Activated CD4-positive, alpha-beta T cell treated with anti-CD3 and anti-CD28 coated beads, Interleukin-2, amount 10 ng/mL, durations not matched to agents 7 days and 5 days (primary cell): ENCODE results near the gene UBE2K. TPM values are rescaled to one million over a fixed set of nuclear protein-coding genes. Genes with fewer than 3 reads are reported as not detected.

Source experiments
- CTCF ChIA-PET: fragments of 350-600 bp; sonication (Branson Sonifier 250); formaldehyde crosslinking; loops from one replicate; lab custom pipeline; 2021; ENCODE audit warnings: antibody characterized with exemption; lab: Charles Lee
- POLR2A ChIA-PET: fragments of 350-600 bp; sonication (Branson Sonifier 250); formaldehyde crosslinking; loops from one replicate; lab custom pipeline; 2021; ENCODE audit warnings: antibody characterized with exemption; lab: Charles Lee
- DNase-seq: peaks from one replicate; pipeline ENCODE4 v3.0.0-alpha.2; 2020
- H3K27ac Mint-ChIP-seq: one replicate; pipeline ENCODE4 v1.8.0; 2021; ENCODE audit warnings: mild to moderate bottlenecking, moderate library complexity, mixed read lengths
- H3K27me3 Mint-ChIP-seq: one replicate; pipeline ENCODE4 v1.8.0; 2021; ENCODE audit warnings: mixed read lengths
- H3K36me3 Mint-ChIP-seq: one replicate; pipeline ENCODE4 v1.8.0; 2021; ENCODE audit warnings: low read depth, mixed read lengths
- H3K4me1 Mint-ChIP-seq: one replicate; pipeline ENCODE4 v1.8.0; 2021; ENCODE audit warnings: mixed read lengths
- H3K4me3 Mint-ChIP-seq: one replicate; pipeline ENCODE4 v1.8.0; 2021; ENCODE audit warnings: mild to moderate bottlenecking, moderate library complexity, mixed read lengths
- H3K9me3 Mint-ChIP-seq: one replicate; pipeline ENCODE4 v1.8.0; 2021; ENCODE audit warnings: mixed read lengths
- total RNA-seq, 2 experiments: library from RNA; stranded (reverse); gene quantifications; one replicate each; pipeline ENCODE4 v1.2.3, GENCODE V29; 2021

UBE2K gene
- total RNA-seq, 2 experiments from 2014 or later = 69.3 to 90.8 TPM

GRCh38 chr4:39821951-39822350 is 124.0 kb downstream of the UBE2K start:
- H3K36me3 Mint-ChIP-seq = peaks cover 24% of the 10 kb centered on the region
- no peaks in the 10 kb centered on the region for H3K27me3 Mint-ChIP-seq
- H3K27ac Mint-ChIP-seq = no peak overlapping the region
- no peaks in the 10 kb centered on the region for H3K9me3 Mint-ChIP-seq
- no peak overlapping the region for H3K4me3 Mint-ChIP-seq
- H3K4me1 Mint-ChIP-seq = peaks cover 9% of the 10 kb centered on the region
- DNase-seq = no peak
- POLR2A ChIA-PET = no interaction called here
- CTCF ChIA-PET = interaction anchor here (1.5 kb wide), 1 partner anchor 173 kb away, joined by 3 read pairs; no protein-coding TSS in a partner anchor

DNA sequence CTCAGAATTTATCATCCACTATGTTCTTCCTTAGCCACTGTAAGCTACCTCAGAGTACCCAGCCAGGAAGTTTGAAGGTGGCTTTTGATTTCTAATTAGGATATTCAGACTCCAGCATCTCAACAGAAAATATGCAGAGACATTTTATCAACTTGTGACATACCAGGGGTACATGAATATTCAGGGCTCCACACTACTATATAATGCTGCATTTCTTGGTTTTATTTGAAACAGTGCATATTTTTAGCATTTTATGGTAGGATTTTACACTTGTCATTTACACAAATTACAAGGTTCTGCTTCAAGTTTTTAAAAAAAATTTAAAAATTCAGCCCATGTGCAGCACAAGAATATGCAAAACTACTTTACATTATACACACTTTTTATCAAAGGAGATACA is 124.7 kb downstream of the UBE2K start:
- H3K4me3 Mint-ChIP-seq = no peak overlapping the region
- H3K4me1 Mint-ChIP-seq = peaks cover 9% of the 10 kb centered on the region
- H3K36me3 Mint-ChIP-seq = peaks cover 29% of the 10 kb centered on the region
- no peaks in the 10 kb centered on the region for H3K27me3 Mint-ChIP-seq
- H3K9me3 Mint-ChIP-seq = no peaks in the 10 kb centered on the region
- H3K27ac Mint-ChIP-seq = no peak overlapping the region
- no peak for DNase-seq
- POLR2A ChIA-PET = no interaction called here
- CTCF ChIA-PET = no interaction called here

- Mint-ChIP-seq H3K4me1 (peaks cover 9% of the 10 kb centered on the region), H3K36me3 (peaks cover 34% of the 10 kb centered on the region), H3K4me3 (no peak overlapping the region), H3K9me3 (no peaks in the 10 kb centered on the region), H3K27me3 (no peaks in the 10 kb centered on the region), H3K27ac (no peak overlapping the region)
- CTCF ChIA-PET = no interaction called here
- POLR2A ChIA-PET = no interaction called here
- DNase-seq = no peak
Observed at GRCh38 chr4:39823191-39823590, 125.3 kb downstream of the UBE2K start.

DNA sequence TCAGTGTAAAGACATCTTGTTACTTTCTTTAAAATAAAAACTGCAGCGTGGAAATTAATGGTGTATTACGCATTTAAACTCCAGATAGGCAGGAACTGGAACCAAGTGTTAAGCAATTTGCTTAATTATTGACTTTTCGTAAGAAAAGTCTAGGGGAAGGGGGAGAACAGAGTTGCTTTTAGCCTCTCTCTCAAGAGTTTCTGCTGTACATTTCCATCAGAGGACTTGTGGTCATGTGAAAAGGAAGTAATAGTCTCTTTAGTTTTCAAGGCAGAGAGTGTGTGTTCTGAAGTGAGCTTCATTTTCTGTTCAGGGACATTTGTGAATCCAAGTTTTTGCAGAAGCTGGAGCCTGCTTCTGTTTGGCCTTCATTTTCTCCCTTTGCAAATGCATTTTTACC is 127.2 kb downstream of the UBE2K start:
- H3K4me3 Mint-ChIP-seq = no peak overlapping the region
- ChIA-PET POLR2A (no interaction called here), CTCF (no interaction called here)
- H3K4me1 Mint-ChIP-seq = peaks cover 9% of the 10 kb centered on the region
- peaks cover 45% of the 10 kb centered on the region for H3K36me3 Mint-ChIP-seq
- DNase-seq = no peak
- H3K27me3 Mint-ChIP-seq = no peaks in the 10 kb centered on the region
- H3K9me3 Mint-ChIP-seq = no peaks in the 10 kb centered on the region
- no peak overlapping the region for H3K27ac Mint-ChIP-seq

DNA sequence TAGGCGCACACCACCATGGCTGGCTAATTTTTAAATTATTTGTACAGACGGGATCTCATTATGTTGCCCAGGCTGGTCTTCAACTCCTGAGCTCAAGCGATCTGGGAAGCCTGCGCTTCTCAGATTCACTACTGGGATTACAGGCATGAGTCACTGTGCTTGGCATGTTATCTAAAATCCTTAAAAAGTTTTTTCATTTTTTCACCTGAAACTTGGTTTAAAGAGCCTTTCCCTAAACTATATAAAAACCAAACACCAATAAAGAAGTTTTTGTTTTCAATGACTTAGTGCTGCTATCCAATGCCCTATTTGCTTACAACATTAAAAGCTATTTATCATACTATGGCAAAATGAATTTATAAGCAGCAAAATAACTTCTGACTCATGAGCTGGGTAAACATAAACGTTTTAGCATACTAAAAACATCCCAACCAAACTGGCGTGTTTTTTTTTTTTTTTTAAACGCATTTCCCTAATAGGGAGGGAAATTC is 127.8 kb downstream of the UBE2K start:
- ChIA-PET CTCF (interaction anchor here (0.6 kb wide), 1 partner anchor 17 kb away, joined by 5 read pairs; no protein-coding TSS in a partner anchor), POLR2A (no interaction called here)
- no peak for DNase-seq
- H3K27ac Mint-ChIP-seq = no peak overlapping the region
- H3K36me3 Mint-ChIP-seq = peaks cover 49% of the 10 kb centered on the region
- no peaks in the 10 kb centered on the region for H3K27me3 Mint-ChIP-seq
- no peaks in the 10 kb centered on the region for H3K9me3 Mint-ChIP-seq
- peaks cover 9% of the 10 kb centered on the region for H3K4me1 Mint-ChIP-seq
- H3K4me3 Mint-ChIP-seq = no peak overlapping the region

Other genes with a start within 250 kb of the UBE2K start
- gene RPL9, start 239.2 kb upstream of the UBE2K start, total RNA-seq = 1,000 to 10,000 TPM in 1 of 2 experiments, 100 to 1,000 TPM in 1; 868 to 1,019 TPM
- gene LIAS, start 239.1 kb upstream of the UBE2K start, total RNA-seq = 10 to 100 TPM; 14.2 to 14.5 TPM
- gene UGDH, start 170.7 kb upstream of the UBE2K start, total RNA-seq = 10 to 100 TPM; 12.3 TPM
- 1 to 10 TPM; 4.4 to 5.2 TPM for gene SMIM14, start 59.3 kb upstream of the UBE2K start, total RNA-seq